IMR-90 (cell line): ENCODE measurements around the gene WNT7B. TPM values are rescaled to one million over a fixed set of nuclear protein-coding genes. Genes with fewer than 3 reads are reported as not detected.
A peak's percentile ranks its signal among the peaks of the same experiment; 100 is the strongest.

Experiments used
- ATAC-seq: fragments of 200-7000 bp; cut with Tn5 transposase; 2 replicates; pipeline ENCODE4 v1.9.1; 2020; ENCODE audit warnings: low read depth, mild to moderate bottlenecking, moderate library complexity
- BruUV-seq: library from RNA; stranded (reverse); fragments of 400-500 nt; replicated peaks from 2 replicates; lab custom pipeline; 2021; lab: Mats Ljungman, UMichigan
- CTCF ChIA-PET: fragments of 300-600 bp; formaldehyde crosslinking; extraction: SDS; loops from one replicate; lab custom pipeline; 2021; ENCODE audit warnings: antibody characterized with exemption; lab: Yijun Ruan, JAX
- POLR2A ChIA-PET: fragments of 300-600 bp; sonication (Branson Sonifier 250); formaldehyde crosslinking; loops from one replicate; lab custom pipeline; 2022; ENCODE audit warnings: antibody characterized with exemption; ENCODE audit not compliant: unreplicated experiment; lab: Charles Lee
- DNase-seq: peaks from one replicate; pipeline ENCODE4 v3.0.0; 2013
- H2AFZ ChIP-seq: replicated peaks from 2 replicates; pipeline ENCODE3; 2013; ENCODE audit warnings: low read length, mild to moderate bottlenecking; ENCODE audit not compliant: poor library complexity
- H2AK5ac ChIP-seq: 2 replicates; pipeline ENCODE4 v1.6.1; 2013; ENCODE audit warnings: low read depth, low read length, inconsistent platforms
- H2AK9ac ChIP-seq: replicated peaks from 2 replicates; pipeline ENCODE3; 2013; ENCODE audit warnings: mild to moderate bottlenecking, low read depth, low read length, moderate library complexity; ENCODE audit not compliant: poor library complexity
- H2BK120ac ChIP-seq: 2 replicates; pipeline ENCODE4 v1.6.1; 2013; ENCODE audit warnings: low read depth, low read length, inconsistent platforms
- H2BK15ac ChIP-seq: 3 replicates; pipeline ENCODE4 v1.6.1; 2013; ENCODE audit warnings: low read depth, low read length, inconsistent platforms
- H2BK20ac ChIP-seq: 2 replicates; pipeline ENCODE4 v1.6.1; 2013; ENCODE audit warnings: low read depth, mild to moderate bottlenecking, inconsistent platforms, low read length, moderate library complexity
- H2BK5ac ChIP-seq: 2 replicates; pipeline ENCODE4 v1.6.1; 2013; ENCODE audit warnings: mild to moderate bottlenecking, low read depth, low read length, inconsistent platforms; ENCODE audit not compliant: poor library complexity, severe bottlenecking
- H3K14ac ChIP-seq: replicated peaks from 2 replicates; pipeline ENCODE4 v1.6.1; 2013; ENCODE audit warnings: low read depth, low read length, inconsistent platforms
- H3K18ac ChIP-seq: 2 replicates; pipeline ENCODE4 v1.6.1; 2013; ENCODE audit warnings: low read depth, low read length, control low read depth
- H3K23ac ChIP-seq: 2 replicates; pipeline ENCODE4 v1.6.1; 2013; ENCODE audit warnings: low read depth, low read length, inconsistent platforms
- H3K27ac ChIP-seq: 2 replicates; pipeline ENCODE4 v1.5.1; 2013; ENCODE audit warnings: mild to moderate bottlenecking, control low read depth, low read length; ENCODE audit not compliant: insufficient read depth
- H3K27me3 ChIP-seq: 2 replicates; pipeline ENCODE4 v1.6.1; 2013; ENCODE audit warnings: low read length; ENCODE audit not compliant: control insufficient read depth, insufficient read depth
- H3K36me3 ChIP-seq: 2 replicates; pipeline ENCODE4 v1.6.1; 2013; ENCODE audit warnings: low read length, mixed read lengths; ENCODE audit not compliant: control insufficient read depth, insufficient read depth
- H3K4ac ChIP-seq: 2 replicates; pipeline ENCODE4 v1.6.1; 2013; ENCODE audit warnings: low read depth, low read length, inconsistent platforms
- H3K4me1 ChIP-seq: 2 replicates; pipeline ENCODE4 v1.6.1; 2013; ENCODE audit warnings: low read length, mixed read lengths; ENCODE audit not compliant: control insufficient read depth, insufficient read depth
- H3K4me2 ChIP-seq: 2 replicates; pipeline ENCODE4 v1.6.1; 2013; ENCODE audit warnings: low read depth, mild to moderate bottlenecking, control low read depth, low read length, moderate library complexity
- H3K4me3 ChIP-seq: 2 replicates; pipeline ENCODE4 v1.5.1; 2013; ENCODE audit warnings: low read depth, mild to moderate bottlenecking, control low read depth, low read length, moderate library complexity; ENCODE audit not compliant: insufficient read depth
- H3K56ac ChIP-seq: 2 replicates; pipeline ENCODE4 v1.6.1; 2013; ENCODE audit warnings: low read length, inconsistent platforms; ENCODE audit not compliant: insufficient read depth; ENCODE audit errors: extremely low read depth
- H3K79me1 ChIP-seq, 2 experiments: 2 replicates each; pipeline ENCODE4 v1.6.1; 2013; ENCODE audit warnings: low read length in 2 of 2, inconsistent platforms in 1 of 2, low read depth in 1 of 2
- H3K9ac ChIP-seq: 2 replicates; pipeline ENCODE4 v1.6.1; 2013; ENCODE audit warnings: low read depth, low read length, control low read depth
- H3K9me1 ChIP-seq: 2 replicates; pipeline ENCODE4 v1.6.1; 2013; ENCODE audit warnings: low read length, inconsistent platforms; ENCODE audit not compliant: insufficient read depth
- H3K9me3 ChIP-seq: 2 replicates; pipeline ENCODE4 v1.6.1; 2013; ENCODE audit warnings: low read length; ENCODE audit not compliant: control insufficient read depth, insufficient read depth
- H4K20me1 ChIP-seq: 2 replicates; pipeline ENCODE4 v1.6.1; 2013; ENCODE audit warnings: low read length, inconsistent platforms; ENCODE audit not compliant: insufficient read depth
- H4K5ac ChIP-seq: 2 replicates; pipeline ENCODE4 v1.6.1; 2013; ENCODE audit warnings: mild to moderate bottlenecking, low read depth, low read length, control low read depth
- H4K8ac ChIP-seq, 2 experiments: 2 replicates each; pipeline ENCODE4 v1.6.1; 2013; ENCODE audit warnings: low read depth in 2 of 2, low read length in 2 of 2, control low read depth in 1 of 2, inconsistent platforms in 1 of 2
- H4K91ac ChIP-seq: 2 replicates; pipeline ENCODE4 v1.6.1; 2013; ENCODE audit warnings: low read depth, low read length, inconsistent platforms; ENCODE audit not compliant: insufficient read depth
- CEBPB ChIP-seq: IDR thresholded peaks from 2 replicates; pipeline ENCODE4 v1.6.1; 2012; ENCODE audit warnings: low read depth, low read length, improper control_type of control experiment
- ELK1 ChIP-seq: fragments of 150-350 bp; IDR thresholded peaks from 2 replicates; pipeline ENCODE4 v1.6.1; 2016; ENCODE audit warnings: low read depth, mild to moderate bottlenecking, low read length, moderate library complexity, borderline replicate concordance
- MAZ ChIP-seq: IDR thresholded peaks from 2 replicates; pipeline ENCODE4 v1.6.1; 2012; ENCODE audit warnings: low read depth, mild to moderate bottlenecking, low read length, improper control_type of control experiment, moderate library complexity, borderline replicate concordance
- POLR2A ChIP-seq: IDR thresholded peaks from 2 replicates; pipeline ENCODE4 v1.6.1; 2012; ENCODE audit warnings: mild to moderate bottlenecking, low read depth, low read length
- RAD21 ChIP-seq: IDR thresholded peaks from 2 replicates; pipeline ENCODE4 v1.6.1; 2012; ENCODE audit warnings: low read length, improper control_type of control experiment
- RFX5 ChIP-seq: IDR thresholded peaks from 2 replicates; pipeline ENCODE4 v1.8.0; 2012; ENCODE audit warnings: low read depth, mild to moderate bottlenecking, low read length, moderate library complexity
- SMC3 ChIP-seq: fragments of 150-350 bp; IDR thresholded peaks from 2 replicates; pipeline ENCODE4 v1.6.1; 2016; ENCODE audit warnings: low read depth, mild to moderate bottlenecking, antibody characterized with exemption, low read length, moderate library complexity
- USF2 ChIP-seq: fragments of 150-350 bp; IDR thresholded peaks from 2 replicates; pipeline ENCODE4 v1.6.1; 2017; ENCODE audit warnings: mild to moderate bottlenecking, antibody characterized with exemption, low read length, low read depth
- WGBS, 2 experiments: methylation state at CpG; one replicate each; pipeline versions ENCODE4 v1.1.5 to v1.1.7; 2013; ENCODE audit warnings: missing lambda C conversion rate in 2 of 2; ENCODE audit not compliant: insufficient read length in 1 of 2; ENCODE audit errors: extremely low coverage in 2 of 2; 5-methylcytosine and 5-hydroxymethylcytosine counted together
- dilution Hi-C: fragments of 300-500 bp; cut with HindIII; formaldehyde crosslinking; loops from one replicate; pipeline ENCODE4 v1.14.3; 2018; ENCODE audit warnings: low sequenced_read_pairs; ENCODE audit not compliant: unreplicated experiment
- in situ Hi-C: fragments of 300-500 bp; cut with MboI; formaldehyde crosslinking; loops from 3 replicates; pipeline ENCODE4 v1.14.3; 2019; ENCODE audit warnings: low sequenced_read_pairs, inconsistent platforms, mixed read lengths
- intact Hi-C: fragments of 100-400 bp; cut with micrococcal nuclease; formaldehyde crosslinking; loops from 2 replicates; pipeline ENCODE4 v1.10.0; 2022
- polyA plus RNA-seq, 3 experiments: library from polyadenylated mRNA; depleted of rRNA; stranded (reverse); fragments of >200 nt; gene quantifications; 2 replicates each; pipeline ENCODE4 v1.2.3, GENCODE V29; 2012; ENCODE audit warnings: low replicate concordance in 1 of 3
- total RNA-seq: library from RNA; depleted of rRNA; stranded (reverse); fragments of >200 nt; gene quantifications from 2 replicates; pipeline ENCODE4 v1.2.3, GENCODE V29; 2012

WNT7B gene
- total and polyA plus RNA-seq, 2 of the 4 experiments (the other 2 are of a cell fraction), result under 0.01 to 0.15 TPM

GRCh38 chr22:45881524-45881875 lies 95.5 kb downstream of the WNT7B start:
- Histone ChIP-seq H3K14ac (no peak overlapping the region), H4K91ac (no peak overlapping the region), H3K4me3 (no peak overlapping the region), H2BK15ac (no peak overlapping the region), H3K27me3 (peaks cover 68% of the 10 kb centered on the region), H2BK120ac (no peak overlapping the region), H3K9ac (no peak overlapping the region), H3K27ac (no peak overlapping the region), H3K9me3 (no peaks in the 10 kb centered on the region), H2AK9ac (peak overlapping the region; percentile 9), H2AK5ac (no peak overlapping the region), H3K4me1 (no peaks in the 10 kb centered on the region), H3K4me2 (no peak overlapping the region), H3K79me1 (no peaks in the 10 kb centered on the region), H3K36me3 (no peaks in the 10 kb centered on the region), H3K9me1 (no peaks in the 10 kb centered on the region), H3K4ac (no peak overlapping the region), H3K56ac (no peak overlapping the region), H4K20me1 (no peaks in the 10 kb centered on the region; the same call in 1 of the 2 replicates), H4K8ac (no peak overlapping the region), H3K18ac (no peak overlapping the region), H4K5ac (no peak overlapping the region), H2BK20ac (no peak overlapping the region), H2AFZ (no peak overlapping the region), H3K23ac (no peak overlapping the region), H2BK5ac (no peak overlapping the region)
- intact Hi-C loops, result no loop called here
- 54% methylated on average over 2 of the region's 8 CpGs; no CpG with 5 or more reads in 1 of the 2 experiments for WGBS, 2 experiments
- CTCF ChIA-PET, result no interaction called here
- BruUV-seq, result no TSS peak
- POLR2A ChIA-PET, result no interaction called here
- DNase-seq, result no peak
- ATAC-seq, result no peak
- dilution Hi-C loops, result no loop called here
- in situ Hi-C loops, result no loop called here
- TF ChIP-seq RFX5, result no peak
- TF ChIP-seq MAZ, result no peak
- TF ChIP-seq CEBPB, result no peak
- TF ChIP-seq USF2, result no peak
- TF ChIP-seq SMC3, result no peak
- no peak for TF ChIP-seq POLR2A
- no peak for TF ChIP-seq RAD21
- TF ChIP-seq ELK1, result no peak
